ENCODE measurements around the gene PTPRN2.

PTPRN2 gene

GRCh38 chr7:157634401-157635147 is 953.0 kb downstream of the PTPRN2 start:
- H3K4me1 Mint-ChIP-seq = peaks cover 21% of the 10 kb centered on the region
- peaks cover 9% of the 10 kb centered on the region for H3K9me3 Mint-ChIP-seq
- H3K4me3 Mint-ChIP-seq = no peak overlapping the region
- no peak overlapping the region for H3K27ac Mint-ChIP-seq
- H3K27me3 Mint-ChIP-seq (ENCODE audit: low read depth, poor library complexity) = peaks cover 22% of the 10 kb centered on the region
- TF ChIP-seq CTCF (IDR thresholded peaks at IDR 0.05) = no peak
- peaks cover 9% of the 10 kb centered on the region for H3K36me3 Mint-ChIP-seq (ENCODE audit: low read depth)
- DNase-seq = no peak

DNA sequence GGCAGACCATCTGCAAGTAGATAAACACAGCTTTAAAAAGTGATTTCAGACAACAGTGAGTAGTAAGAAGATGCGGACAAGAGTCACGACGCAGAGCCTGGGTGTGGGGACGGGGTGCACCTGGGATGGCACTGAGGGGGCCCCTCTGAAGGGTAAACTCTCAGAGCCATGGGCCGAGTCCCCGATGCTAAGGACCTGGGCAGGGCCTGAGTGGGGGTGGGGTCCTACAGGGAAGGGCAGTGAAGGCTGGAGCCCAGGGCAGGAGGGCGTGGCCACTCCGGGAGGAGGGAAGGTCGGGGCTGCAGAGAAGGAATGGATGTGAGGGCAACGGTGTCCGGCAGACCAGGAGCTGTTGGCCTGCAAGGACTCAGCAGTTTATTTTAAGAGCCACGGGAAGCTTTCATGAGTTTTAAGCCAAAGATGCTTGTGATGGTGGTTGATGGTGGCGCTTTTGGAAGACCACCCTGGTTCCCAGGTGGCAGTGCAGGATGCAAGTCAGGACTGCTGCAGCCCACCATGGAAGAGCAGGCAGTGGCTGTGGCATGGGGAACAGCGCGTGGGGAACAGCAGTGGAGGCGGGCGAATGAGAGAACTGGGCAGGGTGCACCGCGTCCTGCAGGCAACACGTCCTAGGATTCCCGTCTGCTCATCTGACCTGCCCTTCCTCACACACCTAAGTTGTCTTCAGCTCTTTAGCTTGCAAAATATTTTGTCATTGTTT is 954.0 kb downstream of the PTPRN2 start:
- no peak overlapping the region for H3K4me3 Mint-ChIP-seq
- H3K4me1 Mint-ChIP-seq = peaks cover 21% of the 10 kb centered on the region
- no peak overlapping the region for H3K27ac Mint-ChIP-seq
- TF ChIP-seq CTCF (IDR thresholded peaks at IDR 0.05) = no peak
- H3K27me3 Mint-ChIP-seq (ENCODE audit: low read depth, poor library complexity) = peaks cover 17% of the 10 kb centered on the region
- peaks cover 4% of the 10 kb centered on the region for H3K9me3 Mint-ChIP-seq
- DNase-seq = no peak
- peaks cover 4% of the 10 kb centered on the region for H3K36me3 Mint-ChIP-seq (ENCODE audit: low read depth)

DNA sequence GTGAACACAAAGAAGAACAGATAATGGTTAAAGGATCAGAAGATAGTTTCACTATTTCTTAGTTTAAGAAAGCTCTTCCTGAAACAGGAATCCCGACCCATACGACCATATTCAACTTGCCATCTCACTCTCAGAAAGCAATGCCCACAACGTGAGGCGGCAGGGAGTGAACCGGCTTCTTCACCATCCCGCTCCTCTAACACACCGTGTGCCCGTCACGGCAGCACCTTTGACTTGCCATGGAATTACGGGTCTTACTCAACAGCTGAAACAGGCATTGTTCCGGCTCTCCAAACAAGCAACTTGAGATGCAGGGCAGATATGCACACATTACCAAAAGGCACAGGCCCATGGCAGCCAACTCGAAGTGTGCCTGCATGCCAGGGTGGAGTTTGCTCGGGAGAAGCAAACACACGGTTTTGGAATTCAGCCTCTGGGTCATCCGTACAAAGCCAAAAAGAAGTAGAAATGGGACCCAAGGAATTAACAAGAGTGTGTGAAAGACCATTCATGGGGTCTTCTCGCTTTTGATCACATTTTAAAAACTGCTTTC is 957.2 kb downstream of the PTPRN2 start:
- H3K4me3 Mint-ChIP-seq = no peak overlapping the region
- no peak for TF ChIP-seq CTCF (IDR thresholded peaks at IDR 0.05)
- H3K9me3 Mint-ChIP-seq = peaks cover 4% of the 10 kb centered on the region
- H3K4me1 Mint-ChIP-seq = peaks cover 21% of the 10 kb centered on the region
- H3K36me3 Mint-ChIP-seq (ENCODE audit: low read depth) = peaks cover 4% of the 10 kb centered on the region
- H3K27me3 Mint-ChIP-seq (ENCODE audit: low read depth, poor library complexity) = peaks cover 17% of the 10 kb centered on the region
- DNase-seq = no peak
- no peak overlapping the region for H3K27ac Mint-ChIP-seq

GRCh38 chr7:157628456-157628855 is 959.2 kb downstream of the PTPRN2 start:
- no peak for DNase-seq
- H3K4me3 Mint-ChIP-seq = no peak overlapping the region
- H3K4me1 Mint-ChIP-seq = peaks cover 4% of the 10 kb centered on the region
- peaks cover 16% of the 10 kb centered on the region for H3K27me3 Mint-ChIP-seq (ENCODE audit: low read depth, poor library complexity)
- peaks cover 4% of the 10 kb centered on the region for H3K9me3 Mint-ChIP-seq
- H3K27ac Mint-ChIP-seq = no peak overlapping the region
- no peak for TF ChIP-seq CTCF (IDR thresholded peaks at IDR 0.05)
- peaks cover 4% of the 10 kb centered on the region for H3K36me3 Mint-ChIP-seq (ENCODE audit: low read depth)

DNA sequence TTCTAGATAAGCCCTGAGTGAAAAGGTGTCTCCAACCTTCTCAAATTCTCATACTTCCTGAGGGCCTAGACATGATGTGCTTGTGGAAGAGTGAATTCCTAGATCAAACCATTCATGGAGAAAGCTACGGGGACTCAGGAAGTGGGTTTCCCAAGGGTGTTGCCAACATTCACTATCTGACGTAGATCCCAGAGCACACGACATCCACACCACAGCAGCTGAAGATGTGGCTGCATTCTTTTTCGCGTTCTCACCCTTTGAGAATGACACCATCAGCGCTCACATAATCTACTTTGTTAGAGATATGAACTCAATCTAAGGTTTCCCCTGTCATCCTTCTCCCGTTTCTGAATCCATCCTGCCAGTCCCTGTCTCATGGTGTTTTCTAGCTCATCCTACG is 960.0 kb downstream of the PTPRN2 start:
- Mint-ChIP-seq H3K27me3 (ENCODE audit: low read depth, poor library complexity) (peaks cover 16% of the 10 kb centered on the region), H3K4me3 (no peak overlapping the region), H3K27ac (no peak overlapping the region), H3K4me1 (no peaks in the 10 kb centered on the region), H3K36me3 (ENCODE audit: low read depth) (peaks cover 4% of the 10 kb centered on the region), H3K9me3 (peaks cover 4% of the 10 kb centered on the region)
- no peak for DNase-seq
- no peak for TF ChIP-seq CTCF (IDR thresholded peaks at IDR 0.05)

All from nephron progenitor cell (in vitro differentiated cells).